NCI-H1048 (cell line): Measurements from ENCODE around the gene CNTNAP2.

Source experiments
- DNase-seq: peaks from one replicate; lab custom pipeline; 2025; lab: John Stamatoyannopoulos, UW

Gene CNTNAP2

GRCh38 chr7:147400221-147400689 is 1283.7 kb downstream of the CNTNAP2 start:
- no peak for DNase-seq

GRCh38 chr7:147400925-147401324 is 1284.3 kb downstream of the CNTNAP2 start:
- DNase-seq, result no peak

GRCh38 chr7:147405621-147406020 is 1289.0 kb downstream of the CNTNAP2 start:
- no peak for DNase-seq

- no peak for DNase-seq
These were observed 1290.0 kb downstream of the CNTNAP2 start for GRCh38 chr7:147406521-147407135.

- DNase-seq, result no peak
These were observed 1294.5 kb downstream of the CNTNAP2 start for GRCh38 chr7:147411096-147411495.

- DNase-seq, result no peak
These were observed 1295.5 kb downstream of the CNTNAP2 start for GRCh38 chr7:147412109-147412508.

- DNase-seq, result no peak
These were observed 1296.4 kb downstream of the CNTNAP2 start for GRCh38 chr7:147412782-147413556.

GRCh38 chr7:147413557-147413870 is 1296.9 kb downstream of the CNTNAP2 start:
- no peak for DNase-seq

- no peak for DNase-seq
These were observed 1299.4 kb downstream of the CNTNAP2 start for GRCh38 chr7:147415991-147416390.

GRCh38 chr7:147418966-147419365 is 1302.4 kb downstream of the CNTNAP2 start:
- DNase-seq, result no peak

- DNase-seq, result no peak
These were observed 1307.3 kb downstream of the CNTNAP2 start for GRCh38 chr7:147423875-147424274.

- no peak for DNase-seq
These were observed 1311.5 kb downstream of the CNTNAP2 start for GRCh38 chr7:147428075-147428474.

- no peak for DNase-seq
These were observed 1313.4 kb downstream of the CNTNAP2 start for GRCh38 chr7:147429961-147430360.

- no peak for DNase-seq
These were observed 1315.5 kb downstream of the CNTNAP2 start for GRCh38 chr7:147432079-147432478.

- DNase-seq, result no peak
These were observed 1316.0 kb downstream of the CNTNAP2 start for GRCh38 chr7:147432576-147432975.

GRCh38 chr7:147436718-147437117 is 1320.1 kb downstream of the CNTNAP2 start:
- DNase-seq, result no peak

- no peak for DNase-seq
These were observed 1321.6 kb downstream of the CNTNAP2 start for GRCh38 chr7:147438216-147438615.

GRCh38 chr7:147443942-147444341 is 1327.3 kb downstream of the CNTNAP2 start:
- DNase-seq, result no peak

- DNase-seq, result no peak
These were observed 1336.2 kb downstream of the CNTNAP2 start for GRCh38 chr7:147452816-147453215.

- no peak for DNase-seq
These were observed 1348.6 kb downstream of the CNTNAP2 start for GRCh38 chr7:147465223-147465622.

- no peak for DNase-seq
These were observed 1356.0 kb downstream of the CNTNAP2 start for GRCh38 chr7:147472556-147472955.

GRCh38 chr7:147474862-147475261 is 1358.3 kb downstream of the CNTNAP2 start:
- DNase-seq, result no peak

GRCh38 chr7:147477526-147477925 is 1360.9 kb downstream of the CNTNAP2 start:
- no peak for DNase-seq

- DNase-seq, result no peak
These were observed 1362.2 kb downstream of the CNTNAP2 start for GRCh38 chr7:147478796-147479195.
